ENCODE data around the gene CASD1.

The CASD1 gene

DNA sequence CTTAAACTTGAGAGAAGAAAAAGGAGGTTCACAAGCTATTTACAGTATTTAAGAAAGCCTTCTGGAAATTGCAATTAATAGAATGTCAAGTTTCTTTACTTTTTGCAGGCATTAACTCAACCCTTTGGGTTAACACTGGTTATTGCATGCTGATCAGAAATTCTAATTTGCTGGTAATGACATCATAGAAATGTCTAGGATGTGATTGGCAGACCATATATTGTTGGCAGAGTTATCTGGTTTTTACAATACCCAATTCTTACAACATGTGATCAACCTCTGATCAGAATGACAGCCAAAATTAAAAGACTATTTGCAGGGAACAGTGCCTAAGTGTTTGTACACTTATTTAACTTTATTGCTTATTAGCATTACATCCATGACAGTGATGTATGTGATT lies 1.6 kb upstream of the CASD1 start:
- TF ChIP-seq, protein P1, sequence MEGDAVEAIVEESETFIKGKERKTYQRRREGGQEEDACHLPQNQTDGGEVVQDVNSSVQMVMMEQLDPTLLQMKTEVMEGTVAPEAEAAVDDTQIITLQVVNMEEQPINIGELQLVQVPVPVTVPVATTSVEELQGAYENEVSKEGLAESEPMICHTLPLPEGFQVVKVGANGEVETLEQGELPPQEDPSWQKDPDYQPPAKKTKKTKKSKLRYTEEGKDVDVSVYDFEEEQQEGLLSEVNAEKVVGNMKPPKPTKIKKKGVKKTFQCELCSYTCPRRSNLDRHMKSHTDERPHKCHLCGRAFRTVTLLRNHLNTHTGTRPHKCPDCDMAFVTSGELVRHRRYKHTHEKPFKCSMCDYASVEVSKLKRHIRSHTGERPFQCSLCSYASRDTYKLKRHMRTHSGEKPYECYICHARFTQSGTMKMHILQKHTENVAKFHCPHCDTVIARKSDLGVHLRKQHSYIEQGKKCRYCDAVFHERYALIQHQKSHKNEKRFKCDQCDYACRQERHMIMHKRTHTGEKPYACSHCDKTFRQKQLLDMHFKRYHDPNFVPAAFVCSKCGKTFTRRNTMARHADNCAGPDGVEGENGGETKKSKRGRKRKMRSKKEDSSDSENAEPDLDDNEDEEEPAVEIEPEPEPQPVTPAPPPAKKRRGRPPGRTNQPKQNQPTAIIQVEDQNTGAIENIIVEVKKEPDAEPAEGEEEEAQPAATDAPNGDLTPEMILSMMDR (IDR thresholded peaks at IDR 0.05), result no peak
- H3K4me3 ChIP-seq (ENCODE audit: low read depth in 1 of 2, low read length in 1 of 2), result no peak overlapping the region
- H3K27me3 ChIP-seq, result peaks cover 12% of the 10 kb centered on the region
- no peaks in the 10 kb centered on the region for H3K36me3 ChIP-seq
- H3K27ac ChIP-seq, result no peak overlapping the region
- H3K4me1 ChIP-seq (ENCODE audit: control insufficient read depth in 1 of 2, insufficient read depth in 1 of 2, low read depth in 1 of 2, low read length in 1 of 2), result peaks cover 12 to 19% of the 10 kb centered on the region in 2 experiments
- no peaks in the 10 kb centered on the region for H3K9me3 ChIP-seq

DNA sequence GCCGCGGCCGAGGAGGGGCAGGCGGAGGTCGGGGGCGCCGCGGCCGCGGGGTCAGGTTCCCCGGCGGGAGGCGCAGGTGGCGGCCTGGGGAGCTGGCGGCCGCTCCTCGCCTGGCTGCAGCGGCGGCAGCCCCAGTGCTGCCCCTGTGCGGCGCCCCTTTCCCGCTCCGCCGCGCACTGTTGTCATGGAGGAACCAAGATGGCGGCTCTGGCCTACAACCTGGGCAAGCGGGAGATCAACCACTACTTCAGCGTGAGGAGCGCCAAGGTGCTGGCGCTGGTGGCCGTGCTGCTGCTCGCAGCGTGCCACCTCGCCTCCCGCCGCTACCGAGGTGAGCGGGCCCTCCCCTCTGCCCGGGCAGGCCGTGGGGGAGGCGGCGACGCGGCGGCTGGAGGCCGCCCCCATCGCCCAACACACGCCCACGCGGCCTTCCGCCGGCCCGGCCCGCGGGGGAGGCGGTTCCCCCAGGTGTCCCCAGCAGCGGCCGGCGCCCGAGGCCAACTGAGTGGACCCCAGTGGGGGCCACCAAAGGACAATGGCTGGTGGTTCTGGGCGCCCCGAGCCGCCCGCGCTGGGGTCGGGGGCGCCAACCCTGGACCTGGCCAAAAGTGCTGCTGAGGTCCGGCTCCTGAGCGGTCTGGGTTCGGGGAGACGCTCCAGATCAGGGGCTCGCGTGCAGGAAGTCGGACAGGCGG lies 425 bp downstream of the CASD1 start:
- TF ChIP-seq, protein P1 (IDR thresholded peaks at IDR 0.05), result no peak
- H3K27ac ChIP-seq, result peak overlapping the region; percentile 55
- peaks cover 12 to 19% of the 10 kb centered on the region in 2 experiments for H3K4me1 ChIP-seq (ENCODE audit: control insufficient read depth in 1 of 2, insufficient read depth in 1 of 2, low read depth in 1 of 2, low read length in 1 of 2)
- no peaks in the 10 kb centered on the region for H3K27me3 ChIP-seq
- H3K36me3 ChIP-seq, result no peaks in the 10 kb centered on the region
- H3K9me3 ChIP-seq, result no peaks in the 10 kb centered on the region
- peak overlapping the region; percentile 70 to 77 for H3K4me3 ChIP-seq (ENCODE audit: low read depth in 1 of 2, low read length in 1 of 2)

DNA sequence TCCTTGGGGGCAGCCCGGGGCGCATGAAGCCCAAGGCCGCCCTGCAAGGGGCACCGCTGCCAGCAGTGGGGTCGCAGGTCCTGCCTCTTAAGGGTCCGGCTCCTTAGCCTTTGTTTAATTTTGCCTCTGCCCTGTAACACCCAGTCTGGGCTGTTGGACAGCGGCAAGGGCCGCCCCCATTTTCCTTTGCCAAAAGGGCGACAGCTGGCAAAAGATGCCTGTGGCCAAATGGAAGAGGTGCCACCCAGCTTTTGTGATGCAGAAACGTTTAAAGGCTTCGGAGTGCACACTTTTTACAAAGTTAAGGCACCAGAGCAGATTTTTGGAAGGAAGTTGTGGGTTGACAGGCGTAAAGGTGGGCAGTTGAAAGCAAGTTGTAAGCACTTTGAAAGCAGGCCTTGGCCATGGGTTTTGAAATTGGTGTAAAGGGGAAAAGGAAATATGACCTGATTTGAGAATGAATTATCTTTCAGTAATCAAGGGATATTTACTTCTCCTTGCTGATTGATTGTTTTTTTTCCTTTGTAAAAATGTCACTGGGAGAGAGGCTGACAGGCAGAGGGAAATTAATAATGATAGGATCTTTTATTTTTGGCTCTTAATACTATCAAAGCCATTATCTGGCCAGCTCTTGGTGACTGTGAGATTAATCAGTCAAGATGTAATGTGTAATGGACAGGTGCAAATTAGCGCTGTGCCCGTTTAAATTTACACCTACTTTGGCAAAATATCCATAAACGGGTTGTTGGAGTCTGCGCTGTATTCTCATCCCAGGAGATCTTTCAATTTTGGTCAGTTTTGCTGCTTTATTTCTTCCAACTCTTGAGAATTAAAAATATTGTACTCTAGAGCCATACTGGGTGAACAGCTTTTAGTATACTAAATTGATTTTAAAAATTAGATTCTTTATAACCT lies 1.2 kb downstream of the CASD1 start:
- Histone ChIP-seq H3K9me3 (no peaks in the 10 kb centered on the region), H3K36me3 (no peaks in the 10 kb centered on the region), H3K4me3 (ENCODE audit: low read depth in 1 of 2, low read length in 1 of 2) (peak overlapping the region; percentile 70 to 77), H3K27ac (peak overlapping the region; percentile 55), H3K4me1 (ENCODE audit: control insufficient read depth in 1 of 2, insufficient read depth in 1 of 2, low read depth in 1 of 2, low read length in 1 of 2) (peaks cover 12 to 19% of the 10 kb centered on the region in 2 experiments), H3K27me3 (no peaks in the 10 kb centered on the region)
- TF ChIP-seq, protein P1 (IDR thresholded peaks at IDR 0.05), result no peak

DNA sequence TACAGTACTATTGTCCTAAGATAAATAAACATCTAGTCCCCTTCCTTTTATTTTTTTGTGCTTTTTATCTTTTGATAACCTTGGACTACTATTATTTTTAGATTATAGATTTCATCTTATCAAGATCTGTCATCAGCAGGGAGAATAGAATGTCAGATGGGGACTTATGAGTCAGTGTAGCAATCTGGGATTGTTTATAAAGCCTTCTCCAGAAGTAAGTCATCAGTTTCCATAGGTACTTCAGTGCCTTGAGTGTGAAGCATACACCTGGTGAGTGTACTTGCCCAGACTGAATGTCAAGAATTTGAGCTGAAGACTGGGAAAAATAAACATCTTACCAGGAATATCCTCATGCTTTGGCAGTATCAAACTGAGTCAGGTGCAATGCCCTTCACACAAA lies 2.1 kb downstream of the CASD1 start:
- H3K4me3 ChIP-seq (ENCODE audit: low read depth in 1 of 2, low read length in 1 of 2), result no peak overlapping the region
- H3K9me3 ChIP-seq, result no peaks in the 10 kb centered on the region
- H3K36me3 ChIP-seq, result no peaks in the 10 kb centered on the region
- no peaks in the 10 kb centered on the region for H3K27me3 ChIP-seq
- H3K4me1 ChIP-seq (ENCODE audit: control insufficient read depth in 1 of 2, insufficient read depth in 1 of 2, low read depth in 1 of 2, low read length in 1 of 2), result peaks cover 12 to 19% of the 10 kb centered on the region in 2 experiments
- no peak overlapping the region for H3K27ac ChIP-seq
- TF ChIP-seq, protein P1 (IDR thresholded peaks at IDR 0.05), result no peak

DNA sequence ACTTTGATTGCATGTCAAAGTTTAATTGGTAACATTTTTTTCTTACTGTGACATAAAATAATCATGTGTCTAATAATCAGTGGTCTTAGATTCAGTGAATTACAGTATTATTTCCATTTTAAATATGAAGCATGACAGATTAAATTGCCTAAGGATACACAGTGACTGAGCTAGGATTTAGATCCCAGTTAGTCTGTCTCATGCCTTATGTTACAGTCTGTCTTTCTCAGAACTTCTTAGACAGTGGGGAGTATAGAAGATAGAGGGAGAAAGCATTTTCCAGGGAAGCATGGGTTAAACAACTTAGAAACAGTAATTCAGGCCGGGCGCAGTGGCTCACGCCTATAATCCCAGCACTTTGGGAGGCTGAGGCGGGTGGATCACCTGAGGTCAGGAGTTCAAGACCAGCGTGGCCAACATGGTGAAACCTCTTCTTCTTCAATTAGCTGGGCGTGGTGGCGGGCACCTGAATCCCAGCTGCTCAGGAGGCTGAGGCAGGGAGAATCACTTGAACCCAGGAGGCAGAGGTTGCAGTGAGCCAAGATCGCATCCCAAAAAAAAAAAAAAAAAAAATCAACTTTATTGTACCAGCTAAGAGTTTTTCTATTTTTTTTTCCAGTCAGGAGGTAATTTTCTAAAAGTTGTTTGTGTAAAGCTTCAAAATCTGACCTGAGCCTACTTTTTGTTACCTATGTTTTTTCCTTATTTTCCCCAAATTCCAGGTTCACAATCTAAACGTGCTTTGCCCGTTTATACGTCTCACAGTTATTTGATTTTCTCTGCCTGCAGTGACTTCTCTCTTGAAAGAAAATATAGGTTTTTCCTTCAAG lies 3.3 kb downstream of the CASD1 start:
- Histone ChIP-seq H3K36me3 (no peaks in the 10 kb centered on the region), H3K9me3 (no peaks in the 10 kb centered on the region), H3K27ac (no peak overlapping the region), H3K4me3 (ENCODE audit: low read depth in 1 of 2, low read length in 1 of 2) (no peak overlapping the region), H3K4me1 (ENCODE audit: control insufficient read depth in 1 of 2, insufficient read depth in 1 of 2, low read depth in 1 of 2, low read length in 1 of 2) (peaks cover 12 to 19% of the 10 kb centered on the region in 2 experiments), H3K27me3 (no peaks in the 10 kb centered on the region)
- TF ChIP-seq, protein P1 (IDR thresholded peaks at IDR 0.05), result no peak

All from neutrophil (primary cell).